Mesenchymal stem cell (in vitro differentiated cells and primary cell): ENCODE results near the gene RNF222.

Source experiments
- DNase-seq: peaks from one replicate; pipeline ENCODE4 v3.0.0-alpha.2; 2013
- H2AFZ ChIP-seq: one replicate; pipeline ENCODE4 v1.6.1; 2013; ENCODE audit warnings: low read depth, mild to moderate bottlenecking, control low read depth, inconsistent platforms, low read length, moderate library complexity
- H2AK5ac ChIP-seq: 2 replicates; pipeline ENCODE4 v1.6.1; 2013; ENCODE audit warnings: low read length, moderate library complexity, mild to moderate bottlenecking, inconsistent platforms; ENCODE audit not compliant: severe bottlenecking
- H2BK120ac ChIP-seq: one replicate; pipeline ENCODE4 v1.6.1; 2013; ENCODE audit warnings: low read depth, mild to moderate bottlenecking, inconsistent platforms, low read length, moderate library complexity
- H2BK12ac ChIP-seq, 2 experiments: one replicate each; pipeline ENCODE4 v1.6.1; 2013; ENCODE audit warnings: inconsistent platforms in 2 of 2, low read length in 2 of 2, mild to moderate bottlenecking in 2 of 2, moderate library complexity in 2 of 2, control low read depth in 1 of 2
- H2BK15ac ChIP-seq: one replicate; pipeline ENCODE4 v1.6.1; 2013; ENCODE audit warnings: mild to moderate bottlenecking, low read depth, inconsistent platforms; ENCODE audit not compliant: poor library complexity, severe bottlenecking
- H2BK5ac ChIP-seq: 2 replicates; pipeline ENCODE4 v1.6.1; 2013; ENCODE audit warnings: low read depth, mild to moderate bottlenecking, low read length, control low read depth, inconsistent platforms; ENCODE audit not compliant: poor library complexity, severe bottlenecking
- H3K14ac ChIP-seq, 2 experiments: one replicate each; pipeline ENCODE4 v1.6.1; 2013; ENCODE audit warnings: inconsistent platforms in 2 of 2, low read length in 2 of 2, control low read depth in 1 of 2, mild to moderate bottlenecking in 1 of 2, moderate library complexity in 1 of 2
- H3K18ac ChIP-seq, 2 experiments: one replicate each; pipeline ENCODE4 v1.6.1; 2013; ENCODE audit warnings: inconsistent platforms in 2 of 2, low read length in 2 of 2, control low read depth in 1 of 2, low read depth in 1 of 2, mild to moderate bottlenecking in 1 of 2
- H3K23ac ChIP-seq, 2 experiments: one replicate each; pipeline ENCODE4 v1.6.1; 2013; ENCODE audit warnings: inconsistent platforms in 2 of 2, low read length in 2 of 2, mild to moderate bottlenecking in 2 of 2, moderate library complexity in 2 of 2, control low read depth in 1 of 2
- H3K27ac ChIP-seq: 2 replicates; pipeline ENCODE4 v1.5.1; 2013; ENCODE audit warnings: mild to moderate bottlenecking, moderate library complexity, low read length, control low read depth, inconsistent platforms; ENCODE audit not compliant: poor library complexity, severe bottlenecking
- H3K27me3 ChIP-seq, 2 experiments: 2 replicates each; pipeline versions ENCODE4 v1.6.1 to v1.7.0; 2013; ENCODE audit warnings: low read length in 2 of 2, mild to moderate bottlenecking in 2 of 2, moderate library complexity in 2 of 2, control low read depth in 1 of 2, inconsistent platforms in 1 of 2; ENCODE audit not compliant: control insufficient read depth in 1 of 2, insufficient read depth in 1 of 2
- H3K36me3 ChIP-seq, 2 experiments: 2 replicates each; pipeline versions ENCODE4 v1.6.1 to v1.7.0; 2013; ENCODE audit warnings: low read length in 2 of 2, control low read depth in 1 of 2, inconsistent platforms in 1 of 2, low read depth in 1 of 2, mild to moderate bottlenecking in 1 of 2; ENCODE audit not compliant: insufficient read depth in 2 of 2, control insufficient read depth in 1 of 2
- H3K4ac ChIP-seq, 2 experiments: one replicate each; pipeline ENCODE4 v1.6.1; 2013; ENCODE audit warnings: inconsistent platforms in 2 of 2, low read length in 2 of 2, mild to moderate bottlenecking in 2 of 2, moderate library complexity in 2 of 2, control low read depth in 1 of 2, low read depth in 1 of 2
- H3K4me1 ChIP-seq: 2 replicates; pipeline ENCODE4 v1.6.1; 2013; ENCODE audit warnings: low read depth, low read length, control low read depth; ENCODE audit not compliant: control insufficient read depth, insufficient read depth
- H3K4me2 ChIP-seq: 2 replicates; pipeline ENCODE4 v1.6.1; 2013; ENCODE audit warnings: low read length, mild to moderate bottlenecking, inconsistent platforms; ENCODE audit not compliant: poor library complexity, severe bottlenecking
- H3K4me3 ChIP-seq, 2 experiments: 2 replicates each; pipeline versions ENCODE4 v1.5.1 to v1.7.0; 2013; ENCODE audit warnings: low read length in 2 of 2, mild to moderate bottlenecking in 2 of 2, control low read depth in 1 of 2, low read depth in 1 of 2; ENCODE audit not compliant: insufficient read depth in 1 of 2
- H3K79me1 ChIP-seq: replicated peaks from 2 replicates; pipeline ENCODE4 v1.6.1; 2013; ENCODE audit warnings: mild to moderate bottlenecking, control low read depth, low read length, inconsistent platforms; ENCODE audit not compliant: poor library complexity, severe bottlenecking
- H3K9ac ChIP-seq: 2 replicates; pipeline ENCODE4 v1.7.0; 2013; ENCODE audit warnings: mild to moderate bottlenecking, low read length, moderate library complexity
- H3K9me3 ChIP-seq: 2 replicates; pipeline ENCODE4 v1.7.0; 2013; ENCODE audit warnings: mild to moderate bottlenecking, low read length; ENCODE audit not compliant: control insufficient read depth
- H4K8ac ChIP-seq: one replicate; pipeline ENCODE4 v1.6.1; 2013; ENCODE audit warnings: inconsistent platforms, mild to moderate bottlenecking, low read length, moderate library complexity
- H4K91ac ChIP-seq: one replicate; pipeline ENCODE4 v1.6.1; 2013; ENCODE audit warnings: mild to moderate bottlenecking, low read length, inconsistent platforms
- WGBS: methylation state at CpG from one replicate; pipeline ENCODE4 v1.1.7; 2013; ENCODE audit warnings: mixed read lengths; 5-methylcytosine and 5-hydroxymethylcytosine counted together

Gene RNF222

GRCh38 chr17:8426802-8427201 lies 29.2 kb upstream of the RNF222 start:
- H2BK12ac ChIP-seq, result no peak overlapping the region
- no peak overlapping the region for H3K23ac ChIP-seq
- H3K27ac ChIP-seq, result no peak overlapping the region
- no peak overlapping the region for H2BK120ac ChIP-seq
- H3K27me3 ChIP-seq, result no peaks in the 10 kb centered on the region
- H3K4me1 ChIP-seq, result no peaks in the 10 kb centered on the region
- no peak overlapping the region for H4K91ac ChIP-seq
- no peak overlapping the region for H3K4ac ChIP-seq
- no peak overlapping the region for H2AFZ ChIP-seq
- H2BK5ac ChIP-seq, result no peak overlapping the region
- H3K79me1 ChIP-seq, result no peaks in the 10 kb centered on the region
- no peaks in the 10 kb centered on the region for H3K9me3 ChIP-seq
- no peak overlapping the region for H3K18ac ChIP-seq
- H3K4me2 ChIP-seq, result no peak overlapping the region
- H2AK5ac ChIP-seq, result no peak overlapping the region
- no peak for DNase-seq
- no peak overlapping the region for H4K8ac ChIP-seq
- H3K36me3 ChIP-seq, result no peaks in the 10 kb centered on the region
- no peak overlapping the region for H3K9ac ChIP-seq
- WGBS, result 100% methylated on average over 1 of the region's 3 CpGs
- H3K14ac ChIP-seq, result no peak overlapping the region
- no peak overlapping the region for H2BK15ac ChIP-seq
- H3K4me3 ChIP-seq, result no peak overlapping the region

GRCh38 chr17:8426094-8426720 lies 28.6 kb upstream of the RNF222 start:
- Histone ChIP-seq H2BK12ac (no peak overlapping the region), H3K79me1 (no peaks in the 10 kb centered on the region), H3K23ac (peak overlapping the region in 1 of 2 experiments; percentile 3), H4K8ac (no peak overlapping the region), H2BK120ac (no peak overlapping the region), H4K91ac (no peak overlapping the region), H3K9me3 (no peaks in the 10 kb centered on the region), H3K4me1 (no peaks in the 10 kb centered on the region), H3K27me3 (peaks cover 0 to 4% of the 10 kb centered on the region in 2 experiments), H2BK5ac (no peak overlapping the region), H3K18ac (no peak overlapping the region), H3K27ac (no peak overlapping the region), H3K4me3 (no peak overlapping the region), H3K9ac (no peak overlapping the region), H2AFZ (no peak overlapping the region), H3K4me2 (no peak overlapping the region), H3K14ac (no peak overlapping the region), H3K36me3 (no peaks in the 10 kb centered on the region), H2BK15ac (no peak overlapping the region), H3K4ac (no peak overlapping the region), H2AK5ac (no peak overlapping the region)
- DNase-seq, result no peak
- 79% methylated on average over 6 of the region's 6 CpGs for WGBS

- no peak overlapping the region for H2BK5ac ChIP-seq
- H2BK120ac ChIP-seq, result no peak overlapping the region
- H3K14ac ChIP-seq, result no peak overlapping the region
- no peaks in the 10 kb centered on the region for H3K79me1 ChIP-seq
- H3K9ac ChIP-seq, result no peak overlapping the region
- no peak overlapping the region for H3K4me2 ChIP-seq
- no peak for DNase-seq
- H3K4me1 ChIP-seq, result no peaks in the 10 kb centered on the region
- H2BK12ac ChIP-seq, result no peak overlapping the region
- no peak overlapping the region for H2AFZ ChIP-seq
- H3K9me3 ChIP-seq, result no peaks in the 10 kb centered on the region
- H3K27ac ChIP-seq, result no peak overlapping the region
- H4K8ac ChIP-seq, result no peak overlapping the region
- 71% methylated on average over 3 of the region's 3 CpGs for WGBS
- H3K23ac ChIP-seq, result no peak overlapping the region
- no peak overlapping the region for H3K4me3 ChIP-seq
- H4K91ac ChIP-seq, result no peak overlapping the region
- H2BK15ac ChIP-seq, result no peak overlapping the region
- H3K4ac ChIP-seq, result no peak overlapping the region
- no peak overlapping the region for H2AK5ac ChIP-seq
- no peaks in the 10 kb centered on the region for H3K36me3 ChIP-seq
- no peak overlapping the region for H3K18ac ChIP-seq
- peaks cover 9 to 16% of the 10 kb centered on the region in 2 experiments for H3K27me3 ChIP-seq
Observed at GRCh38 chr17:8421571-8421970, 23.9 kb upstream of the RNF222 start.

- H3K36me3 ChIP-seq, result no peaks in the 10 kb centered on the region
- no peak overlapping the region for H3K14ac ChIP-seq
- peak overlapping the region in 1 of 2 experiments; percentile 56 for H2BK12ac ChIP-seq
- no peak overlapping the region for H2AFZ ChIP-seq
- H2BK120ac ChIP-seq, result no peak overlapping the region
- no peaks in the 10 kb centered on the region for H3K9me3 ChIP-seq
- H3K18ac ChIP-seq, result no peak overlapping the region
- H3K23ac ChIP-seq, result no peak overlapping the region
- no peak overlapping the region for H3K4ac ChIP-seq
- no peak overlapping the region for H2BK15ac ChIP-seq
- H3K27ac ChIP-seq, result no peak overlapping the region
- H3K27me3 ChIP-seq, result peaks cover 13 to 16% of the 10 kb centered on the region in 2 experiments
- 35% methylated on average over 3 of the region's 5 CpGs for WGBS
- no peak overlapping the region for H4K8ac ChIP-seq
- no peaks in the 10 kb centered on the region for H3K4me1 ChIP-seq
- no peak overlapping the region for H4K91ac ChIP-seq
- no peak overlapping the region for H2AK5ac ChIP-seq
- no peak overlapping the region for H3K4me3 ChIP-seq
- no peak overlapping the region for H3K4me2 ChIP-seq
- no peaks in the 10 kb centered on the region for H3K79me1 ChIP-seq
- H2BK5ac ChIP-seq, result no peak overlapping the region
- DNase-seq, result peak; percentile 80
- peak overlapping the region; percentile 25 for H3K9ac ChIP-seq
Observed at GRCh38 chr17:8420041-8420934, 22.7 kb upstream of the RNF222 start.
